Esophagus (tissue), 2 donors: ENCODE measurements around the gene P3H3. TPM values are rescaled to one million over a fixed set of nuclear protein-coding genes. Genes with fewer than 3 reads are reported as not detected.

Source experiments
- H3K27ac ChIP-seq, 2 donors: one replicate each; pipeline ENCODE4 v1.5.1; 2013; ENCODE audit warnings: low read depth in 2 of 2, mild to moderate bottlenecking in 2 of 2, inconsistent platforms in 1 of 2, low read length in 1 of 2, moderate library complexity in 1 of 2
- H3K27me3 ChIP-seq, 2 donors: one replicate each; pipeline ENCODE4 v1.6.1; 2013; ENCODE audit warnings: low read length in 2 of 2, control low read depth in 1 of 2, mild to moderate bottlenecking in 1 of 2; ENCODE audit not compliant: insufficient read depth in 2 of 2, control insufficient read depth in 1 of 2
- H3K36me3 ChIP-seq, 2 donors: one replicate each; pipeline ENCODE4 v1.6.1; 2013; ENCODE audit warnings: low read length in 1 of 2; ENCODE audit not compliant: control insufficient read depth in 2 of 2, insufficient read depth in 2 of 2
- H3K4me1 ChIP-seq, 2 donors: one replicate each; pipeline ENCODE4 v1.6.1; 2013; ENCODE audit warnings: low read length in 1 of 2; ENCODE audit not compliant: control insufficient read depth in 2 of 2, insufficient read depth in 2 of 2
- H3K4me3 ChIP-seq, 2 donors: one replicate each; pipeline ENCODE4 v1.5.1; 2013; ENCODE audit warnings: low read length in 2 of 2, mild to moderate bottlenecking in 2 of 2, low read depth in 1 of 2, moderate library complexity in 1 of 2
- H3K9me3 ChIP-seq, 2 donors: one replicate each; pipeline ENCODE4 v1.6.1; 2013; ENCODE audit warnings: mild to moderate bottlenecking in 2 of 2, low read depth in 1 of 2, low read length in 1 of 2, moderate library complexity in 1 of 2; ENCODE audit not compliant: control insufficient read depth in 2 of 2, insufficient read depth in 1 of 2
- WGBS, 2 donors: extraction: QIAGEN DNeasy Blood & Tissue Kit; methylation state at CpG; one replicate each; pipeline ENCODE4 v1.1.7; 2013; 5-methylcytosine and 5-hydroxymethylcytosine counted together
- polyA plus RNA-seq, 2 donors: library from polyadenylated mRNA; stranded (reverse); fragments of 200-250 nt; gene quantifications; one replicate each; pipeline ENCODE4 v1.2.3, GENCODE V29; 2013
- donor health status: healthy with polysubstance abuse.
- donor health status: Bipolar disorder and iron deficiency.

Gene P3H3
- polyA plus RNA-seq, 2 donors = 3.4 to 3.9 TPM

DNA sequence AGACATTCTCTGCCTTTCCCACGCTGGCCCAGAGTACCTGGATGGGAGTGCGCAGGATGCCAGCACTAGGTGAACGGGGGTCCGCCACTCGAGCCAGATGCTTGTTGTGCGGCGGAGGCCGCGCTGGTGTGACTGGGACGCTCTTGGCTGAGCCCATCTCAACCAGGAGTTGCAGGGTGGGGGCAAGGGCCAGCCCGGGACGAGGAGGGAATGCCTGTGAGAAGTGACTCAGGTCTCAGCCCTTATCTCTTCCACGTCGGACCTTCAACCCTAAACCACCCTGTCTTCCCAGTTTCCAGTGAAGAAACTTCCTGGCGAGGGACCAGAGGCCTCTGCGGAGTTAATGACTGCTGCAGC, 22.6 kb downstream of the P3H3 start:
- Histone ChIP-seq H3K27me3 (no peaks in the 10 kb centered on the region), H3K36me3 (no peaks in the 10 kb centered on the region), H3K9me3 (no peaks in the 10 kb centered on the region), H3K4me3 (peak overlapping the region; percentile 41 to 70), H3K27ac (no peak overlapping the region), H3K4me1 (peaks cover 4 to 9% of the 10 kb centered on the region in 2 donors)
- whole genome bisulfite sequencing, 2 donors = 22 to 27% methylated on average over 16 of the region's 16 CpGs

GRCh38 chr12:6851153-6851920, 23.1 kb downstream of the P3H3 start, which contains the start of gene CDCA3:
CDCA3 (minus strand) TSS chr12:6851286; CDS start chr12:6850952, 334 bp downstream.
- H3K27ac ChIP-seq = peak within 1 kb of the TSS; percentile 94 to 99
- peaks cover 4 to 9% of the 10 kb centered on the region in 2 donors for H3K4me1 ChIP-seq
- peaks cover 0 to 5% of the 10 kb centered on the region in 2 donors for H3K36me3 ChIP-seq
- H3K9me3 ChIP-seq = no peaks in the 10 kb centered on the region
- no peaks in the 10 kb centered on the region for H3K27me3 ChIP-seq
- peak within 1 kb of the TSS; percentile 70 to 82 for H3K4me3 ChIP-seq
- WGBS, 2 donors = 0% methylated on average over 37 of the region's 37 CpGs

DNA sequence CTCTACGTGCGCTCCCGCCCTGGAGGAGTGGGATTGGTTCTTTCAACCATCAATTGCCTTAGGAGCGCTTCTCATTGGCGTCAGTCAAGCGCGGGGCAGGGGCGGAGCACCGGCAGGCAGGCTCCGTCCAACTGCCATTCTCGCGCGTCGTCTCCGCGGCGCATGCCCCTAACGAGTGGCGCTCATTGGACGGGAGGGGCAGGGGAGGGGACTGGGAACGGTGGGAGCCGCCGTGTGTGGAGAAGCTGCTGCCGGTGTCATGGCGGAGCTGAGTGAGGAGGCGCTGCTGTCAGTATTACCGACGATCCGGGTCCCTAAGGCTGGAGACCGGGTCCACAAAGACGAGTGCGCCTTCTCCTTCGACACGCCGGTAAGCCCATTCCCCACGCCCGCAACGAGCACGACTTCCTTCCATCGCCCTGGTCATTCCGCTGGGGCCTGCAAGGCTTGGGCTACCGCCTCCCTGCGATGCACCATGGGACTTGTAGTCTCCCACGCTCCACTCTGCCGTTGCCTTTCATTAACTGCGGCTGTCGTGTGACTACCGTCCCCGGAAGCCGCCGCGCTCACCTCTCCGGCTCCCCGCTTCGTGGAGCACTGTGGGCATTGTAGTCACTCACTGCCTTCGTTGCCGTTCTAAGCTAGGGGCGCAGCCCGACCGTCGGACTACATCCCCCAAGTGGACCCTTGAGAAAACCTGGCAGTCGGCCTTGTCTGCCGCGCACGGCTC, 23.9 kb downstream of the P3H3 start, which contains the start of gene USP5:
Gene USP5, plus strand, starts transcription at position 230 of the 730 bp plus-strand sequence. Its CDS starts 30 bp downstream, at position 260.
- peaks cover 4 to 9% of the 10 kb centered on the region in 2 donors for H3K4me1 ChIP-seq
- peaks cover 0 to 8% of the 10 kb centered on the region in 2 donors for H3K36me3 ChIP-seq
- H3K4me3 ChIP-seq = peak within 1 kb of the TSS; percentile 70 to 82
- no peaks in the 10 kb centered on the region for H3K9me3 ChIP-seq
- H3K27me3 ChIP-seq = no peaks in the 10 kb centered on the region
- 0% methylated on average over 62 to 65 of the region's 65 CpGs for WGBS, 2 donors
- H3K27ac ChIP-seq = peak within 1 kb of the TSS; percentile 94 to 99

DNA sequence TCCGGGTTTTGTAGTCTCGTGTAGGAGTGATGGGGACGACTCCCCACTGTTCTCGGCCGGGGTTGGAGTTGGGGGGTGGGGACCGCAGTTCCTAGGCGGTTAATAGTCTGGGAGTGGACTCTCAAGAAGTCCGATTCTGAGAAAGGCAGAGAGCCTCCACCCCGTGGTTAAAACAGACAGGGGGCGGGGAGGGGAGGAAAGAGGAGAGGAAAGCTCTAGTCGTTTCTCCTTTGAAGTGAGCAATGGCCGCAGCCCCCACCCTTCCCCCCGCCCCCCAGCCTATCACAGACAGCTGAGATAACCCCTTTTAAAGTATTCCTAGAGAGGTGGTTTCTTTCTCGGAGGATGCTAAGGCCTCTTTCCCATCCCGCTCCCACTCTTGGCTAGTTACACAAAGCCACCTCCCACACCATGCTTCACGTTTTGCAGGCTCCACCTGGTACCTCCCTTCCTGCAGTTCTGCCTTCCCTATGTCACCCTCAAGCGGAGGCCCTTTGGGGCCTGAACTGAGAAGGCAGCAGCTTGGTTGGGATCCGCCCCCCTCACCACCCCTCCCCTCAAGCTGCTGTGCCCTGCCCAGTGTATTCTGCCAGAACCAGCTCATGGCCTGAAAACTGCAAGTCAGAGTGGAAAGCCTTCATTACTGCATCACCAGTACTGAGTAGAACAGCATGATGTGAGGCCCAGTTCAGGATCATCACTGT, 24.6 kb downstream of the P3H3 start:
- H3K4me3 ChIP-seq = peak overlapping the region; percentile 66 to 82
- WGBS, 2 donors = 1 to 2% methylated on average over 18 of the region's 18 CpGs
- no peaks in the 10 kb centered on the region for H3K27me3 ChIP-seq
- peaks cover 4 to 9% of the 10 kb centered on the region in 2 donors for H3K4me1 ChIP-seq
- no peaks in the 10 kb centered on the region for H3K9me3 ChIP-seq
- peak overlapping the region; percentile 53 to 82 for H3K27ac ChIP-seq
- H3K36me3 ChIP-seq = peaks cover under 1 to 13% of the 10 kb centered on the region in 2 donors

- no peaks in the 10 kb centered on the region for H3K9me3 ChIP-seq
- H3K27me3 ChIP-seq = no peaks in the 10 kb centered on the region
- peaks cover 4 to 9% of the 10 kb centered on the region in 2 donors for H3K4me1 ChIP-seq
- no peak overlapping the region for H3K4me3 ChIP-seq
- peaks cover 5 to 20% of the 10 kb centered on the region in 2 donors for H3K36me3 ChIP-seq
- WGBS, 2 donors = 55 to 67% methylated on average over 1 of the region's 1 CpG
- no peak overlapping the region for H3K27ac ChIP-seq
Observed at GRCh38 chr12:6853626-6854025, 25.4 kb downstream of the P3H3 start.

DNA sequence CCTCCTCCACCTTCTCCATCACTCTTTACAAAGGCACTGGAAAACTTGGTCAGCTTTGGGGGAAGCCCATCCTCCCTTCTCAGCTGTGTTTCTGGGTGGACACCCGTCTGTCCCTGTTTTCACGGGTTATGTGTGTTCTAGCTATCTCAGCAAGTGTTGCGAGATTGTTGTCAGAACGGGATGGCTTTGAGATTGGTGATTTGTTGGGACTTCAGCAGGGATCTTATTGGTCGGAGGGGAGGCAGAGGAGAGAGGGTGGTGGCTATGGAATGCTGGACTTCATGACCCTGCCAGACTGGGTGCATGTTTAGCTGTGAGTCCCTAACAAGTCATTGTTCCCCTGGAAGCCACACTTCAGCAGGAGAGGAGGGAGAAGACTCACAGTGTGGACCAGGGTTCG, 25.8 kb downstream of the P3H3 start:
- Histone ChIP-seq H3K36me3 (peaks cover 6 to 23% of the 10 kb centered on the region in 2 donors), H3K27me3 (no peaks in the 10 kb centered on the region), H3K9me3 (no peaks in the 10 kb centered on the region), H3K27ac (no peak overlapping the region), H3K4me1 (peaks cover 4 to 9% of the 10 kb centered on the region in 2 donors), H3K4me3 (no peak overlapping the region)
- WGBS, 2 donors = 78% methylated on average over 6 of the region's 6 CpGs

GRCh38 chr12:6855322-6855721, 27.1 kb downstream of the P3H3 start:
- Histone ChIP-seq H3K27me3 (no peaks in the 10 kb centered on the region), H3K27ac (no peak overlapping the region), H3K36me3 (peaks cover 9 to 34% of the 10 kb centered on the region in 2 donors), H3K4me1 (peaks cover 4 to 9% of the 10 kb centered on the region in 2 donors), H3K9me3 (no peaks in the 10 kb centered on the region), H3K4me3 (no peak overlapping the region)
- WGBS, 2 donors = 91 to 92% methylated on average over 14 of the region's 14 CpGs

DNA sequence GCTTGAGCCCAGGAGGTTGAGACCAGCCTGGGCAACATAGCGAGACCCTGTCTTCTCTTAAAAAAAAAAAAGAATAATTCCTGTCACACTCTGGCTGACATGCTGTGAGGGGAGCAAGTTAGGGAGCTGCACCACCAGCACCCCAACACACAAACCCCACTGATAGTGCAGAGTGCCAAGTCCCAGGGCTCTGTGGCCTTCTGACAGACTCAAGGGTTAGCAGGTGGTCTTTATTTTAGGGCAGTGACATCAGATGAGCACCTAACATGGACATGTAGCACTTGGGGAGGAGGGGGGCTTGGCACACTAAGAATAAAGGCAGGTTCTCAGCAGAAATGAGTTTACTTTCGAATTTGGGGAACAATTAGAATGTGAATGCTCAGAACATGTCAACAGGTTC, 30.6 kb downstream of the P3H3 start:
- Histone ChIP-seq H3K36me3 (peaks cover 23 to 51% of the 10 kb centered on the region in 2 donors), H3K9me3 (no peaks in the 10 kb centered on the region), H3K27me3 (no peaks in the 10 kb centered on the region), H3K4me1 (no peaks in the 10 kb centered on the region), H3K4me3 (no peak overlapping the region), H3K27ac (no peak overlapping the region)
- 92 to 93% methylated on average over 2 of the region's 2 CpGs for WGBS, 2 donors

- Histone ChIP-seq H3K36me3 (peaks cover 26 to 60% of the 10 kb centered on the region in 2 donors), H3K9me3 (no peaks in the 10 kb centered on the region), H3K4me3 (no peak overlapping the region), H3K4me1 (no peaks in the 10 kb centered on the region), H3K27me3 (no peaks in the 10 kb centered on the region), H3K27ac (no peak overlapping the region)
- 95 to 98% methylated on average over 9 of the region's 9 CpGs for WGBS, 2 donors
Observed at GRCh38 chr12:6860116-6860515, 31.9 kb downstream of the P3H3 start.
